Type B pancreatic cell (in vitro differentiated cells): ENCODE measurements around the gene TMPRSS4. TPM values are rescaled to one million over a fixed set of nuclear protein-coding genes. Genes with fewer than 3 reads are reported as not detected.
A peak's percentile ranks its signal among the peaks of the same experiment; 100 is the strongest.

Experiments used
- DNase-seq: peaks from one replicate; pipeline ENCODE4 v3.0.0; 2021; ENCODE audit warnings: mixed read lengths; ENCODE audit not compliant: unreplicated experiment; ENCODE audit errors: extremely low spot score
- H3K27ac Mint-ChIP-seq: 2 replicates; pipeline ENCODE4 v1.8.0; 2021; ENCODE audit warnings: mild to moderate bottlenecking, mixed read lengths
- H3K27me3 Mint-ChIP-seq: 2 replicates; pipeline ENCODE4 v1.8.0; 2021; ENCODE audit warnings: mixed read lengths
- H3K36me3 Mint-ChIP-seq: 2 replicates; pipeline ENCODE4 v1.8.0; 2021; ENCODE audit warnings: mixed read lengths
- H3K4me1 Mint-ChIP-seq: one replicate; pipeline ENCODE4 v1.8.0; 2021; ENCODE audit warnings: mixed read lengths; ENCODE audit not compliant: unreplicated experiment
- H3K4me3 Mint-ChIP-seq: 2 replicates; pipeline ENCODE4 v1.8.0; 2021; ENCODE audit warnings: mild to moderate bottlenecking, mixed read lengths
- H3K9me3 Mint-ChIP-seq: 2 replicates; pipeline ENCODE4 v1.8.0; 2021; ENCODE audit warnings: mixed read lengths
- total RNA-seq: library from RNA; stranded (reverse); gene quantifications from 2 replicates; pipeline ENCODE4 v1.2.1, GENCODE V29; 2021; ENCODE audit warnings: low replicate concordance
- TF ChIP-seq, protein P1 (sequence below): fragments of 200-600 bp; sonication (generic); conservative IDR thresholded peaks from 2 replicates; pipeline ENCODE4 v1.5.0; 2021; ENCODE audit warnings: antibody characterized with exemption, mild to moderate bottlenecking

The TMPRSS4 gene
- total RNA-seq, 1 donor from 2014 or later, result 33.8 TPM

GRCh38 chr11:118054712-118055640 is 21.9 kb upstream of the TMPRSS4 start:
- Mint-ChIP-seq H3K9me3 (no peaks in the 10 kb centered on the region), H3K36me3 (no peaks in the 10 kb centered on the region), H3K4me3 (no peak overlapping the region), H3K27me3 (peaks cover 34% of the 10 kb centered on the region), H3K4me1 (peaks cover 13% of the 10 kb centered on the region), H3K27ac (no peak overlapping the region)
- TF ChIP-seq, protein P1, sequence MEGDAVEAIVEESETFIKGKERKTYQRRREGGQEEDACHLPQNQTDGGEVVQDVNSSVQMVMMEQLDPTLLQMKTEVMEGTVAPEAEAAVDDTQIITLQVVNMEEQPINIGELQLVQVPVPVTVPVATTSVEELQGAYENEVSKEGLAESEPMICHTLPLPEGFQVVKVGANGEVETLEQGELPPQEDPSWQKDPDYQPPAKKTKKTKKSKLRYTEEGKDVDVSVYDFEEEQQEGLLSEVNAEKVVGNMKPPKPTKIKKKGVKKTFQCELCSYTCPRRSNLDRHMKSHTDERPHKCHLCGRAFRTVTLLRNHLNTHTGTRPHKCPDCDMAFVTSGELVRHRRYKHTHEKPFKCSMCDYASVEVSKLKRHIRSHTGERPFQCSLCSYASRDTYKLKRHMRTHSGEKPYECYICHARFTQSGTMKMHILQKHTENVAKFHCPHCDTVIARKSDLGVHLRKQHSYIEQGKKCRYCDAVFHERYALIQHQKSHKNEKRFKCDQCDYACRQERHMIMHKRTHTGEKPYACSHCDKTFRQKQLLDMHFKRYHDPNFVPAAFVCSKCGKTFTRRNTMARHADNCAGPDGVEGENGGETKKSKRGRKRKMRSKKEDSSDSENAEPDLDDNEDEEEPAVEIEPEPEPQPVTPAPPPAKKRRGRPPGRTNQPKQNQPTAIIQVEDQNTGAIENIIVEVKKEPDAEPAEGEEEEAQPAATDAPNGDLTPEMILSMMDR, result no peak
- peak; percentile 39 for DNase-seq

DNA sequence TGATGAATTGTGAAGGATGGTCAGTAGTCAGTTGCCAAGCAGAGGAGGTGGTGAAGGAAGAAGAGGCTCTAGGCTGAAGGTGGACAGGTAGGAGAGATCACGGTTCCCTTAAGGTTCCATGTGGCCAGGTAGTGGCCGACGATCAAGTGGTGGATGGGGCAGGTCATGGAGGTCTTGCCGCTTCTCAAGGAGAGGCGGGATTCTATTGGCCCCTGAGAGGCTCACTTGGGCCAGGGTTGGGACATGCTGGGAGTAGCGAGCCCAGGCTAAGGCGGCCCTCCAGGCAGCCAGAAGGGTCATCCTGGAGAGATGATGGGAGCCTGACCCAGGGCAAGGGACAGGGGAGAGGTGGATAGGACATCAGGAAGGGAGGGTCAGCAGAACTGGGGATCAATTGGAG is 20.9 kb upstream of the TMPRSS4 start:
- peaks cover 34% of the 10 kb centered on the region for H3K27me3 Mint-ChIP-seq
- H3K9me3 Mint-ChIP-seq, result no peaks in the 10 kb centered on the region
- no peaks in the 10 kb centered on the region for H3K36me3 Mint-ChIP-seq
- no peak overlapping the region for H3K27ac Mint-ChIP-seq
- peaks cover 13% of the 10 kb centered on the region for H3K4me1 Mint-ChIP-seq
- no peak overlapping the region for H3K4me3 Mint-ChIP-seq
- peak; percentile 57 for DNase-seq
- TF ChIP-seq, protein P1, result no peak

DNA sequence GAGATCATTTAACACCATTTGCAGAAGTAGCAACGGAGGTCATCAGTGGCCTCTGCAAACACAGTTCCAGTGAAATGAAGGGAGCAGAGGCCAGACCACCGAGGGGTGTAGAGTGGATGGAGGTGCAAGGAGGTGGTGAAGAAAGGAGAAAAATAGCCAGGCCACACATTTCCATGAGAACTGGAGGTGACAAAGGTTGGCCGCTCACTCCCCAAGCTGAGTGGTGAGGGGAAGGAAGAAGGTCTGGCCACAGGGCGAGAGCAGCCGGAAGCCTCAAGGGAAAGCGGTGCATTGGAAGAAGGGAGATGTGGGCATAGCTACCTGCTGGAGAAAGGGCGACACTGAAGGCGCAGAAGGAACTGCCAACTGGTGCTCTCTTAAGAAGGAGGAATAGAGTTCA is 20.1 kb upstream of the TMPRSS4 start:
- TF ChIP-seq, protein P1, result no peak
- Mint-ChIP-seq H3K27me3 (peaks cover 31% of the 10 kb centered on the region), H3K36me3 (no peaks in the 10 kb centered on the region), H3K9me3 (no peaks in the 10 kb centered on the region), H3K4me3 (peak overlapping the region; percentile 6), H3K4me1 (peaks cover 13% of the 10 kb centered on the region), H3K27ac (no peak overlapping the region)
- DNase-seq, result peak; percentile 50

DNA sequence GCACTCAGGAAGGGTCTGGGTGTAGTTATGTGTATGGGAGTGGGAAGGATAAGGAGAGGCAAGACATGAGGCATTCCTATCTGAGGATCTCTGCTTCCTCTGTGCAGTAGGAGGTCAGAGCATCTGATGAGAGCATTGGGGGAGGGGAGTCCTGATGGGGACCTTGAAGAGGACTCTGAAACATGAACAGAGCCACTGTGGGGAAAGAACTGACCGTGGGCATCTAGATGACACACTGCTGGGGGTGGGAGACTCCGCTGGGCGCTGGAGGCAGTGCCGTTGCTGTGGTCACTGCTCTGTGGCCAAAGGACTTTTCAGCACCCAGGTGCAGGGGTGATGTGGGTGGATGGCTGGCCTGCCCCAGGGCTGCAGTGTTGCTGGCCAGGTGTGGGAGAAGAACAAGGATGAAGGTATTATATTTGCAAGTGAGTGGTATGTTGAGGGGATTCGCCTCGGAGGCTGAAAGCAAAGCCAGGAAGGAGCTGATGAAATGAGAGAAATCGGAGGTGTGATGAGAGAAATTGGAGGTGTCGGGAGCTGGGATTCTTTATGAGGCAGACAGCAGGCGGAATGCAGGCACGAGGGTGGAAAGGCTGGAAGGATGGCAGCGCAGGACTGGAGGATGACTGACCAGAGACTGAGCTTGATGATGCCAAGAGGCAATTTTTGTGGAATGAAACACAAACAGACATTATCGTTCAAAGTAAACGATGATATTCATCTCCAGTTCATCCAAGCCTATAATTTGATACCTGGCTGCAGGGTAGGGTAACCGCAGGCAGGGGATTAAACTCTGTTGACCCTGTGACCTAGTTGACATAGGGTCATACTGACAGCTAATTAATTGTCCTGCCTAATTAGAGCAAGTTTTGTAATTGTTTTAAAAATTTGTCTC is 19.4 kb upstream of the TMPRSS4 start:
- DNase-seq, result peak; percentile 40
- peaks cover 13% of the 10 kb centered on the region for H3K4me1 Mint-ChIP-seq
- no peaks in the 10 kb centered on the region for H3K9me3 Mint-ChIP-seq
- no peaks in the 10 kb centered on the region for H3K36me3 Mint-ChIP-seq
- H3K27me3 Mint-ChIP-seq, result peaks cover 30% of the 10 kb centered on the region
- peak overlapping the region; percentile 6 for H3K4me3 Mint-ChIP-seq
- TF ChIP-seq, protein P1, result no peak
- no peak overlapping the region for H3K27ac Mint-ChIP-seq

DNA sequence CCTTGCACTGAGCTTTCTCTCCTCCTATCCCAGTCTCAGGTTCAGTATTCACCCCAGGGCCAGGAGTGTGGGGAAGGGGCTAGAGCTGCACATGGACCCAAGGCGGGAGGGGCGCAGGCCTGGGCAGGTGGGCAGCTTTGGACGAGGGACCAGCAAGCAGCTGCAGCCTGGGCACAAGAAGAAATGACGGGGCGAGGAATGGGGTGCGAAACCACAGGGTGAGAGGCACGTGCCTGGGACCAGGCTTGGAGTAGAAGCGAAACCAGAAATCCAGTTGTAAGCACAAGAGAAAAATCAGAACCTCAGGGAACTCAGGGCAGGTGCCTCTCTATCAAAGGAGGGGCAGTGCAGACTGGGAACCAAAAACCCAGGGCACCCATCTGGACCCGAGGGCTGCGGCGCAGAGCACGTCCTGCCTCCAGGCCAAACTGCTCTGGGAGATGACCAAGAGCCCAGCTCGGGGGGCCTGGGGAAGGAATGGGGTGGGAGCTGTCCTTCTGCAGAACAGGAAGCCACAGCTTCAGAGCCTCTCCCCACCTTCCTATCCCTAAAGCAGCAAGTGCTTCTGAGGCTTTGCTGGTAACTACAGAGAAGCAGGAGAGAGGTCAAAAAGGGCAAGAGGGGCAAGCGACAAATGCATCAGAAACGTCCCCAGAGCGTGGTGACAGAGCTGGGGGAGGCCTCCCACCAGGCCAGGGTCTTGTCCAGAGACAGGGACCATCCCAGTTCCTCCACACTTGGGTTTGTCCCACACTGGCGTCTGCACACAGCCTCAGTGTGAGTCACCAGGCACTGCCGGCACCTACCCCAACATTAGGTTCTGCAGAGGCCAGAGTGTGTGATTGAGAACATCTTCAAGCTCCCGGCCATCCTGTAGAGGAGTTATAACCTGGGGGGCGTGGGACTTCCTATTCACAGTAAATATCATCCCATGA is 18.3 kb upstream of the TMPRSS4 start:
- Mint-ChIP-seq H3K27me3 (peaks cover 23% of the 10 kb centered on the region), H3K4me3 (no peak overlapping the region), H3K4me1 (peaks cover 8% of the 10 kb centered on the region), H3K9me3 (no peaks in the 10 kb centered on the region), H3K27ac (no peak overlapping the region), H3K36me3 (no peaks in the 10 kb centered on the region)
- DNase-seq, result no peak
- TF ChIP-seq, protein P1, result no peak
